GM19023 (cell line): ENCODE results near the gene NFKBIE.
A peak's percentile ranks its signal among the peaks of the same experiment; 100 is the strongest.

ENCODE experiments used
- ATAC-seq: cut with Tn5 transposase; IDR thresholded peaks from one replicate; pipeline ENCODE4 v1.9.1; 2021; ENCODE audit warnings: mild to moderate bottlenecking, moderate library complexity; ENCODE audit not compliant: unreplicated experiment

The NFKBIE gene

DNA sequence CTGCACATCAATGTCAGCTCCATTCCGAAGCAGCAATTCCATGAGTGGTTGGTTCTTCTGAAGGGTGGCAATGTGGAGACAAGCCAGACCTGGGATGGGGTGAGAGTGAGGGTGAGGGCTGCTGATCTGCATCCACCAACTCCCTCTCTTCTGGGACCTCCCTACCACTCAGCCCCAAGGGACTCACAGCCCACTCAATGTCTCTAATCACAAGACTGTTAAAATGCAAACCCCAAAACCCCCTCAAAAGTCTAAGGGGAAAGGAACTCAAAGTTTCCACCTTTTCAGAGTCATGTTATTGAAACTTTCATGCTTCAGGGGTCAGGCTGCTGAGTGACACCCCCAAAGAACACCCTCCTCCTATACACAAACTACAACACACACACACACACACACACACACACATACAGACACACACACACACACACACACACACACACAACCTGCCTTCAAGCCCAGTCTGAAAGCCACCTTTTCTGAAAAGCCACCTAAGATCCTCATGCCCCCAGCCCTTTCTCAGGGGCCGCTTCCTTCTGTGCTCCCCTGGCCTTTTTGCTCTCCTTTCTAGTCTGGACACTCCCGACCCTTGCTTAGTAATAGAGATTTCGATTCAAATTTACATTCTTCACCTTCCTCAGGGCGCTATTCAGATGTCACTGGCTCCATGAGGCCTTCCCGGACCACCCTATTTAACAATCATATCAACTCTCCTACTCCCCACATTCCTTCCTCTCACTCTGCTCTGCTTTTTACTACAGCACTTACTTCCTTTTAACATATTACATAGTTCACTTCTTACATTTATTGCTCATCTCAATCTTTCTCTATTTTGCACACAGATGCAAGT, 4.7 kb downstream of the NFKBIE start:
- ATAC-seq = no peak

DNA sequence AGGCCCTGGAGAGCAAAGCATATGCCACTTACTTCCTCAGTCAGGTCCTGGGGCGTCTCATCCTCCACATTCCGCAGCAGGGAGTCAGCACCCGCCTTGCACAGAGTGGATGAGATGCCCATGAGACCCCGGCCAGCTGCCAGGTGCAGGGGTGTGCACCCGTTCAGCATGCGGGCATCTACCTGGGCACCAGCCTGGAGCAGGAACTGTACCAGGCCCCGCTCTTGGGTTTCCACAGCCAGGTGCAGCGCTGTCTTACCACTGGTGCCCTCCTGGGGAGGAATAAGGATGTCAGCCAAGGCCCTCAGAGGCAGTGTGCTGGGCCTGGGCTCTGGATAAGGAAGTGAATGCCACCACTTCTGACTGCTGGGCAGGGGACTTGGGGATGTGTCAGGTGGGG, 5.3 kb downstream of the NFKBIE start:
- ATAC-seq = no peak

DNA sequence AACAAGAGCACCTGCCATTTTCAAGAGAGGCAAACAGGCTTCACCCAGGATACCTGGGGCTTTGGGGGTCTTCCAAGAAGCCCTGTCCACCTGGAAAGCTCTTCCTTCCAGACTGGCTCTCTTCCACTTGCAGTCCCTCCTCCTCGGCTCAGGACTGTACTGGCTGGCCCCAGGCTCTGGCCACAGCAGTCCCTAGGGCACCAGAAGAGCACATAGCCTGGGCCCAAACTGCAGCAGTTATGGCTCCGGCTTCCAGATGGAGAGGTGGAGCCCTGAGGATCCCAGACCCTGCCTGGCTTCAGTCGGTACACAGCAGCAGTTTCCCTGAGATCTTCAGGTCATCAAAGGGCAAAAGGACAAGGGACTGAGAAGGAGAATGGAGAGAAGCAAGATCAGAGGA, 6.4 kb downstream of the NFKBIE start:
- no peak for ATAC-seq

DNA sequence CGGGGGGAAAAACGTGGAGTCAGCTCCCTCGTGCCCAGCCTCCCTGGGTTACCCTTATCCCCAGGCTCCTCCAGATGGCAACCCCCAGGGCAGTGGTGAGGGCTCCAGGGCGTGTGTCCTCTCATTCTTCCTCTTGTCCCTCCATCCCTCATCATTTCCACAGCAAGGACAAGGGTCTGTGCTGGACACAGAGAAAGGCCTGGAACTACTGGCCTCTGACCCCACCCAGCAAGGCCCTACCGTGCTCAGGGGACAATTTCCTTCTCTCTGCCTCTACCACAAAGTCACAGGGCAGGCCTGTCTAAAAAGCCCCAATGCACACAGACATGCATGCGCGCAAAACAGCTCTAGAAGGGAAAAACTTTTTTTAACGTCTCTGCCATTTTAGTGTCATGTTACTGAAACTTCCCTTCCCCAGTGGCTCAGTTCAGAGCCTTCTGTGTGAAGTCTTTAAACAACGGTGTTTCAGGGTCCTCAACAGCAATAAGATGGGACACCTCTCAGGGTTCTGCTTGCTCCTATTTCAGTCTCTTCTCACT, 7.0 kb downstream of the NFKBIE start:
- ATAC-seq = no peak

DNA sequence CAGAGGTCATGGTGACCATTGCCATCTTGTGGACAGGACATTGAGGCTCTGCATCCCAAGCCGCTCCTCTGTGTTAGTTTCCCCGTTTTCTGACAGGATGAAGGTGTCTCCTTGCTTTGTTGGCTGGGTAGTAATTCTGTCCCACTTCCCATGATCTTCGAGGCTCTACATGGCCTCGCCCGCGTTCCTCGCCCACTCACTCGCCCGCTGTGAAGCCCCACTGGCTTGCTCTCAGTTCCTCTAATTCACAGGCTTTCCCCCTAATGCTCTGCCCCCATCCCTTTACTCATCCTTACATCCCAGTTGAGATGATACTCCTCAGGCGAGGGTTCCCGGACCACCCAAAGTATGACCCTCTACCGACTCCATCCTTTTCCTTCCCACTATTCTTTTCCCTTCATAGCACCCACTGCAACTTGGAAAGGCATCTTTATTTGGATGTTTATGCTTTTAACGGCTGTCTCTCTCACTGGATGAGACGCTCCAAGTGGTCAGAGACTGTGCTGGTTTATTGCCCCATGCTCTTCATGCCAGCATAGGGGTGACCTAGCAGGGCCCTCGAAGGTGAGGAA, 7.5 kb downstream of the NFKBIE start:
- ATAC-seq = peak; percentile 19

DNA sequence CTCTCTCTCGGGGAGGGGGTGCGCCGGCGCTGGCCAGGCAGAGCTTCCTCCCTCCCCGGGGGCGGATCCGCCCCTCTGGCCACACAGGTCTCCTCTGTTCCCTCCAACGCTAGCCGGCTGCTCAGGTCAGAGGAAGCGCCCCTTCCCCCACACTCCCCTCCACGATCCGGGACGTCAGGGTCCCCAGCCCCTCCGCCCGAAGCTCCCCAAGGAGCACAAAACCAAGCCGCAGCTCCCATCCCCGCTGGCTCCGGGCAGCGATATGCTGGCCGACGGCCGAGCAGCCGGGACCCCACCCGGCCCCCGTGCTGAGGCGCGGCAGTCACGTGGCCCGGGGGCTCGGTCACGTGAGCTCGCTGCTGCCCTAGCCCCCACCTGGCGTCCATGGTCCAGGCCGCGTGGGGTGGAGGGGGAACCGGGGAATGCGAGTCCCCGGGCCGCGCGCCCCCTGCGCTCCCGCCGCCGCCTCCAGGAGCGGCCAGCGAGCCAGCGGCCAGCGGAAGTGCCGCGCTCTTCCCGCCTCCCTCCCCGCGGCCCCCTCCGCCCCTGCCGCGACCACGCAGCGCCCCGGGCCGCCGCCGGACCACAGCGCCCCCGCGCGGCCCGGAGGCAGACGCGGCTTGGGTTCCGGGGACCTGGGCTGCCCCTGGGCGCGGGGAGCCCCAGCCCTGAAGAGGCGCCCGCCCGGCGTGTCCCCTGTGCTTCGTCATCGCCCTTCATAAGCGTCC, 8.2 kb downstream of the NFKBIE start, which contains the start of gene SLC35B2:
TSS of gene SLC35B2 (minus strand) at position 504 of the 728 bp plus-strand sequence. CDS start at position 386, 118 bp downstream.
- peak; percentile 47 for ATAC-seq

DNA sequence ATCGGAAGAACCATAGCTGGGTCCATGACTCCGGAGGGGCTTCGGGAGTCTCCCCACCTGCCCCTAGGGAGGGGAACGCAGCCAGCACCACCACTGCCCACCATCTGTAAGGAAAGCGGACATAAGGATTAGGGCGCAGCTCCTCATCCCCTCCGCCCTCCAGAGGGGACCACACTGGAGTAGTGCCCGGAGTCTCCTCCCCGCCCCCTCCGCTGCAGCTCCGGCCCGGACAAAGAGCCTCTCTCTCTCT, 8.7 kb downstream of the NFKBIE start:
- no peak for ATAC-seq

DNA sequence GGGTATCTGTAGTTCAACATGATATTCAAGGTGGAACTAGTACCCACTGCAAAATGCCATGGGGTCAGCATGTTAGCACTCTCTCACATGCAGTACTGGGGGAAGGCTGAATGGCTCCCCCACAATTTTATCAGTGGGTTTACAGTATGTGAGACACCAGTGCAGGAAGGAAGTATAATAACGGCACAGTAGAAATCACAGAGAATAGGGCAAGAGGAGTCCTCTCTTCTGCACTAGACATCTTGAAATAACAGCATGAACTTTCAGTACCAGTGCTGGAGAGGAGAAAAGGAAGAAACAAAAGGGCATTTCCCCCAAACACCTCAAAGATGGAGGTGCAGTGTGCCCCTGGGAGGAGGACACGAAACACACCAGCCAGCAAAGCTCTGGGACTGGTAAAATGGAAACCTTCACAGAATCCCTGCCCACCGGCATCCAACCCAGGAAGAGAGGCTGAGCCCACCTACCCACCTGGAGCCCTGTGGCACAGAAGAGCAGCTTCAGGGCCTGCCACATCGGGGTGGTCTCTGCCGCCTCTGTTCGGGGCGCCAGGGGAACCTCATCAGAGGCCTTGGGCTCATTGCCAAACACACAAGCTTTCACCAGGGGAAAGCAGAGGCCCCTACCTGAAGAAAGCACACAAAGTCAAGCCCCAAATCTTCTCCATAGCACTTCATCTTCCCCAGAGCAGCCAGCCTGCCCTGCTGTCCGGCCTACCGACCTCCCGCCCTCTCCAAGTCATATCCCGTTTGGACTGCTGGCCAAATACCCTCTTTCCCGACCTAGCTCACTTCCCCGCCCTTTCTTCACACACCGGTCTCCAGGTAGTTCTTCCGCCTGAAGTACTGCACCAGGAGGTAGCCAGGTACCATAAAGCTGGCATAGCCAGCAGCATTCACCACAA, 9.2 kb downstream of the NFKBIE start:
- no peak for ATAC-seq

DNA sequence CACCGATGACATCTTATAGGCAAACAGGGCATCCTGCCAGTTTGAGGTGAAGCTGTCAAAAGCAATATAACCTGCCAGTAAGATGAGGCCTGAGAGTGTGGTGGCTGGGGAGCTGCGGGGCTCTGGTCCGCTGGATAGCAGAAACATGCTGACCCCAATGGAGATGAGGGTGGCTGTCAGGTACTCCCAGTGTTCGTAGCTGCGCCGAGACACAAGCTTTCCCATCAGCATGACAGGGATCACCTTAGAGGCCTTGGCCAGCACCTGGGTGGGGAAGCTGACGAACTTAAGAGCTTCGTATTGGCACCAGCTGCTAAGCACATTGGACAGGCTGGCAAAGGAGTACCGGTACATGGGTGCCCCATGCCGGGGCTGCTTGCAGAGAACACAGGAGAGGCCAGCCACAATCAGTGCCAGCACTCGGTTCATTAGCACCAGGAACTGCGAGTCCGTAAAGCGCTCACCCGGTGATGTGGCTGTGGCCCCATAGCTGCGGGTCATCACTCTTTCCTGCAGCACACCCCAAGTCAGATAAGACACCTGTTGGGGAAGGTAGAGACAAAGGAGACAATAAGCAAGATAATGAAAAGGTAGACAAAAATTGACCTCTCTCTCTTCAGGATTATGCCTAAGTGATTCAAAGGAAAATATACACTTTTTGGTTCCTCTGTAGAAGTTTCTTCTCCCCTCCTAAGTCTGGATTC, 10.1 kb downstream of the NFKBIE start:
- no peak for ATAC-seq

DNA sequence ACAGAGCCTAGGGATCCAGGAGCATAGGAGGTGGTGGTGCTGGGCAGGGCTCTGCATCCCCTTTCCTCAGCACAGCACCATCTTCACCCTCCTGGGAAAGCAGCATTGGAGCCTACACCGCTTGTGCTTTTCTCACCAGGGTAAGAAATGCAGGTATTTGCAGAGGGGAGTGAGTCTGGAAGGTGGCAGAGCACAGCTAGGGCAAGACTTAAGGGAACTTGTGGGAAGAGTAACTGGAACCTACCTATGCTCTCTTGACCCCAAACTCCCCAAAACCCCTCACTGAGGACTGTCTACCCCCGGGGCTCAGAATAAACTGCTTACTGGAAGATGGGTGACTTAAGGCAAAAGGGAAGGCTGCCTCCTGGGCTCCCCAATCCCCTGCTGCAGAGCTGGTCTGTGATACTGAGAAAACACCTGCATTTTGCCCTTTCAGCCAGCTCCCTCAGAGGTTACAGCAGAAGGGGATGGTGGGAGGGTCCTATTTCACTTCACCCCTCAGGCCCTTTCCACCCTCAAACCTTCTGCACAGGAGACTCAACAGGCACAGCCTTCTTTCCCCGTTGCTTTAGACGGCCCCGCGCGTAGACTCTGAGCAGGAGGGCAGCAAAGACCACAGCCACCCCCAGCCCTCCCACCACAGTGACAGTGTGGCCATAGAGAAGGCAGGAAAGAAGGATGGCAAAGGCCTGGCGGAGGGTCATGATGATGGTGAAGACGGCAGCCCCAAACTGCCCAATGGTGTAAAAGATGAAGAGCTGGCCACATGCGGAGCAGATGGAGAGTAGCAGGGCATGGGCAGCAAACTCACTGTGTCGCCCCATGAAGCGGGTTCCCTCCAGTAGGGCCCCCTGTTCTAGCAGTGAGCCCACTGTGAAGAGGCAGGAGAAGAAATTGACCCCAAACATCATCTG, 10.9 kb downstream of the NFKBIE start:
- ATAC-seq = no peak

DNA sequence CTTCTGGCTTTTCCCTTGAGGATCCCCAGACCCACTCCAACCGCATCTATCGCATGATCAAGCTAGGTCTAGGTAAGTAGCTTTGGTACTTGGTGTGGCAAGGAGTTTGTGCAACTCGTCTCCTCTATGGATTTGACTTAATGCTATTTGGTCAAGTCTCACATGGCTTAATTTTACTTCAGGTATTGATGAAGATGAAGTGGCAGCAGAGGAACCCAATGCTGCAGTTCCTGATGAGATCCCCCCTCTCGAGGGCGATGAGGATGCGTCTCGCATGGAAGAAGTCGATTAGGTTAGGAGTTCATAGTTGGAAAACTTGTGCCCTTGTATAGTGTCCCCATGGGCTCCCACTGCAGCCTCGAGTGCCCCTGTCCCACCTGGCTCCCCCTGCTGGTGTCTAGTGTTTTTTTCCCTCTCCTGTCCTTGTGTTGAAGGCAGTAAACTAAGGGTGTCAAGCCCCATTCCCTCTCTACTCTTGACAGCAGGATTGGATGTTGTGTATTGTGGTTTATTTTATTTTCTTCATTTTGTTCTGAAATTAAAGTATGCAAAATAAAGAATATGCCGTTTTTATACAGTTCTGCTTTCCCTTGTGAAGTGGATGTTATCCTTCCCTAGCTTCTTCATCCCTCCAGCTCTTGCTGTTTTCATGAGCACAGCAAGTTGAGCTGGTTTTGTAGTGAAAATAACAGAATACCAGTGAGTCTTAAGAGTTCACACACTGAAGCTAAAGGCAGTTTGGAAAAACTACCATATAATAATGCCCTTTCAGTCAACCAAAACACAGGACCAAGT, 11.8 kb downstream of the NFKBIE start:
- no peak for ATAC-seq

DNA sequence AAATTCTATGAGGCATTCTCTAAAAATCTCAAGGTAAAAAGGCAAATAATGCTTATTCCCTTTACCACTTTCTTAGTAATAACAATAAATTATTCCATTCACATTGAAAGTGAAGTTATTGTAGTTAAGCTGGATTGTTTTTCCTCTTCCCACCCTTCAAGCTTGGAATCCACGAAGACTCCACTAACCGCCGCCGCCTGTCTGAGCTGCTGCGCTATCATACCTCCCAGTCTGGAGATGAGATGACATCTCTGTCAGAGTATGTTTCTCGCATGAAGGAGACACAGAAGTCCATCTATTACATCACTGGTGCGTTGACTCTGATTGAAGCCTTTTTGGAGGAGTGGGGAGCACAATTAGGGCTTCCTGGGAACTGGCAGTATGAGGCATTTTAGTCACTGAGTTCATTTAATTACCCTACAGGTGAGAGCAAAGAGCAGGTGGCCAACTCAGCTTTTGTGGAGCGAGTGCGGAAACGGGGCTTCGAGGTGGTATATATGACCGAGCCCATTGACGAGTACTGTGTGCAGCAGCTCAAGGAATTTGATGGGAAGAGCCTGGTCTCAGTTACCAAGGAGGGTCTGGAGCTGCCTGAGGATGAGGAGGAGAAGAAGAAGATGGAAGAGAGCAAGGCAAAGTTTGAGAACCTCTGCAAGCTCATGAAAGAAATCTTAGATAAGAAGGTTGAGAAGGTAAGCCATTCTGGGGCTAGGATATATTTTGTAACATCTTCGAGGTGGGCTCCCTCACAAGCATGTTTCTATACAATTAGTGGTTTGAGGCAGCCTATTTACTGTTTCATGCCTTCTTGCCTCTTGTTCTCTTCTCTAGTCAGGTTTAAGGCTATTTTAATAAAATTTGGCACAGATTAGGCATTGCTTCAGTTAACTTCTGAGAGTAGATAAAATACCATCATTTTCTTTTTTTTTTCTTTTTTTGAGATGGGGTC, 13.5 kb downstream of the NFKBIE start:
- no peak for ATAC-seq

DNA sequence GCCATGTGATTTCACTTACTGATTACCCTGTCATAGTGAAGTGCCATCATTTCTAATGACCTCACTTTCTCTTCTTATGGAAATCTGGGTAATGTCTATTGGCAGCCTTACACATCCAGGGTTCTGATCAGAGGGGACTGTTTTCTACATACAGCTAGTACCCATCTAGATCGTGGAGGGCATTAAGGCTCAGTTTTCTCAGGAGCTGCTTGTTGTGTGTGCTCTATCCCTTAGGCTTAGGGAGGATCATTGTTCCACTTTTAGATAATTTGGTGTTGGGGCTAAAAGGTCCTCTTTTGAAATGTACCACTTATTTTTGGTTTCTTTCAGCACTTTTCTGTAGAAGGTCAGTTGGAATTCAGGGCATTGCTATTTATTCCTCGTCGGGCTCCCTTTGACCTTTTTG, 14.6 kb downstream of the NFKBIE start:
- ATAC-seq = no peak

DNA sequence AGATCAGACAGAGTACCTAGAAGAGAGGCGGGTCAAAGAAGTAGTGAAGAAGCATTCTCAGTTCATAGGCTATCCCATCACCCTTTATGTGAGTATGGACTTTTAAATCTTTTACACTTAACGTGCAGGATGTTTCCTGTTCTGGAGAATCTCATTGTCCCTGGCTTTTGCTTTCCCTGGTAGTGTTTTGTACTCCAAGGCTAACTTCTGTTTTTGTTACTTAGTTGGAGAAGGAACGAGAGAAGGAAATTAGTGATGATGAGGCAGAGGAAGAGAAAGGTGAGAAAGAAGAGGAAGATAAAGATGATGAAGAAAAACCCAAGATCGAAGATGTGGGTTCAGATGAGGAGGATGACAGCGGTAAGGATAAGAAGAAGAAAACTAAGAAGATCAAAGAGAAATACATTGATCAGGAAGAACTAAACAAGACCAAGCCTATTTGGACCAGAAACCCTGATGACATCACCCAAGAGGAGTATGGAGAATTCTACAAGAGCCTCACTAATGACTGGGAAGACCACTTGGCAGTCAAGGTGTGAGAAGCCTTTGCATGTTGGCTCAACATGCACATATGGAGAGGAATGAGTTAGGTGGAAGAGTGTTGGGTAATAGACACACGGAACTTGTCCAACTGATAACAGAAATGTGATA, 15.2 kb downstream of the NFKBIE start:
- ATAC-seq = no peak

DNA sequence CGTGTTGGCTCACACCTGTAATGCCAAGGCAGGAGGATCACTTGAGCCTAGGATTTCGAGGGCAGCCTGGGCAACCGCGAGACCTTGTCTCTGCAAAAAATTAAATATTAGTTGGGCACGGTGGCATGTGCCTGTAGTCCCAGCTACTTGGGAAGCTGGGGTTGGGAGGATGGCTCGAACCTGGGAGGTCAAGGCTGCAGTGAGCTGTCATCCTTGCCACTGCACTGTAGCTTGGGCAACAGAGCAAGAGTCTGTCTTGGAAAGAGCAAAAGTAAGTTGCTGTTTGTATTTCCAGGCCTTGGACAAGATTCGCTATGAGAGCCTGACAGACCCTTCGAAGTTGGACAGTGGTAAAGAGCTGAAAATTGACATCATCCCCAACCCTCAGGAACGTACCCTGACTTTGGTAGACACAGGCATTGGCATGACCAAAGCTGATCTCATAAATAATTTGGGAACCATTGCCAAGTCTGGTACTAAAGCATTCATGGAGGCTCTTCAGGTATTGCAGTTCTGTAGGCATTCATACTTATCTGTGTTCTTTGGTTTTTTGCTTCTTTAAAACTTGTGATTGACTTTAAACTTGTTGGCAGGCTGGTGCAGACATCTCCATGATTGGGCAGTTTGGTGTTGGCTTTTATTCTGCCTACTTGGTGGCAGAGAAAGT, 16.1 kb downstream of the NFKBIE start:
- ATAC-seq = no peak

DNA sequence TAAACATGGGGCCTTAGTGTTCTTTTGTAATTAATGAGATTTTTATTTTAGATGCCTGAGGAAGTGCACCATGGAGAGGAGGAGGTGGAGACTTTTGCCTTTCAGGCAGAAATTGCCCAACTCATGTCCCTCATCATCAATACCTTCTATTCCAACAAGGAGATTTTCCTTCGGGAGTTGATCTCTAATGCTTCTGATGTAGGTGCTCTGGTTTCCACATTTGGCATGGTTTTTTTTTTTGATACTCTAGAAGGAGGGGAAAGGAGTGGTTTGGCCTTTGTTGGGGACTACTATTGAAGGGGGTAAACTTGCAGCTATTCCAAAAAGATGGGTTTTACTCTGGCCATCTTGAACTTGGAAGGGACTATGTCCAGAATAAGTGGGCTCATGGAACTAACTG, 16.8 kb downstream of the NFKBIE start:
- ATAC-seq = no peak
